Loucy (cell line): ENCODE data around the gene MTMR12.

Experiments
- H2AFZ ChIP-seq: fragments of 200-600 bp; sonication (generic); 2 replicates; pipeline ENCODE4 v1.6.0; 2016; ENCODE audit warnings: antibody characterized with exemption, mild to moderate bottlenecking, low read length, moderate library complexity
- H3F3A ChIP-seq: fragments of 200-600 bp; 2 replicates; pipeline ENCODE4 v1.6.0; 2016; ENCODE audit warnings: antibody characterized with exemption, low read depth, mild to moderate bottlenecking
- H3K27me3 ChIP-seq: fragments of 200-600 bp; sonication (generic); 2 replicates; pipeline ENCODE4 v1.6.1; 2014; ENCODE audit warnings: low read length, mild to moderate bottlenecking; ENCODE audit not compliant: insufficient read depth, poor library complexity, severe bottlenecking
- H3K36me3 ChIP-seq: fragments of 200-600 bp; sonication (generic); 2 replicates; pipeline ENCODE4 v1.6.1; 2016; ENCODE audit warnings: low read length; ENCODE audit not compliant: insufficient read depth
- H3K4me1 ChIP-seq: fragments of 200-600 bp; sonication (generic); 2 replicates; pipeline ENCODE4 v1.5.1; 2014; ENCODE audit warnings: low read length, mild to moderate bottlenecking; ENCODE audit not compliant: insufficient read depth, poor library complexity, severe bottlenecking
- H3K4me2 ChIP-seq: fragments of 200-600 bp; sonication (generic); 2 replicates; pipeline ENCODE4 v1.6.0; 2014; ENCODE audit warnings: antibody characterized with exemption, low read length, low read depth, mild to moderate bottlenecking; ENCODE audit not compliant: poor library complexity, severe bottlenecking
- H3K4me3 ChIP-seq: fragments of 200-600 bp; sonication (generic); 2 replicates; pipeline ENCODE4 v1.5.1; 2014; ENCODE audit warnings: low read length, mild to moderate bottlenecking, mixed read lengths; ENCODE audit not compliant: poor library complexity, severe bottlenecking
- H3K79me2 ChIP-seq: fragments of 200-600 bp; sonication (generic); 2 replicates; pipeline ENCODE4 v1.6.1; 2014; ENCODE audit warnings: low read length; ENCODE audit not compliant: insufficient read depth
- H3K9ac ChIP-seq: fragments of 200-600 bp; sonication (generic); 2 replicates; pipeline ENCODE4 v1.6.0; 2014; ENCODE audit warnings: mild to moderate bottlenecking, low read depth, low read length, moderate library complexity; ENCODE audit not compliant: poor library complexity, severe bottlenecking
- H3K9me2 ChIP-seq: fragments of 200-600 bp; sonication (generic); replicated peaks from 2 replicates; pipeline ENCODE4 v1.6.1; 2016; ENCODE audit warnings: low read depth, low read length, mixed read lengths
- H3K9me3 ChIP-seq: fragments of 200-600 bp; sonication (generic); 2 replicates; pipeline ENCODE4 v1.6.1; 2014; ENCODE audit warnings: mild to moderate bottlenecking, antibody characterized with exemption, low read length, low read depth; ENCODE audit not compliant: insufficient read depth
- H4K20me1 ChIP-seq: fragments of 200-600 bp; sonication (generic); 2 replicates; pipeline ENCODE4 v1.6.0; 2014; ENCODE audit warnings: antibody characterized with exemption, low read length, mild to moderate bottlenecking; ENCODE audit not compliant: insufficient read depth, poor library complexity, severe bottlenecking
- CTCF ChIP-seq: fragments of 200-600 bp; sonication (generic); conservative IDR thresholded peaks from 2 replicates; pipeline ENCODE4 v1.5.1; 2014; ENCODE audit warnings: mild to moderate bottlenecking, antibody characterized with exemption, low read length
- EZH2phosphoT487 ChIP-seq: fragments of 200-600 bp; IDR thresholded peaks from 2 replicates; pipeline ENCODE4 v1.6.1; 2018; ENCODE audit warnings: antibody characterized with exemption, mild to moderate bottlenecking, moderate library complexity, borderline replicate concordance

MTMR12 gene

GRCh38 chr5:32285510-32286138 lies 27.1 kb downstream of the MTMR12 start:
- Histone ChIP-seq H3K79me2 (no peaks in the 10 kb centered on the region), H3K27me3 (no peaks in the 10 kb centered on the region), H3K4me1 (no peaks in the 10 kb centered on the region), H3K9ac (no peak overlapping the region), H3K9me2 (no peaks in the 10 kb centered on the region), H3K9me3 (no peaks in the 10 kb centered on the region), H4K20me1 (no peaks in the 10 kb centered on the region), H3F3A (no peaks in the 10 kb centered on the region), H3K4me3 (no peak overlapping the region), H2AFZ (no peak overlapping the region), H3K4me2 (no peak overlapping the region), H3K36me3 (no peaks in the 10 kb centered on the region)
- TF ChIP-seq CTCF: no peak

- Histone ChIP-seq H3K4me2 (no peak overlapping the region), H4K20me1 (no peaks in the 10 kb centered on the region), H3F3A (no peaks in the 10 kb centered on the region), H3K9me2 (no peaks in the 10 kb centered on the region), H2AFZ (no peak overlapping the region), H3K4me3 (no peak overlapping the region), H3K79me2 (no peaks in the 10 kb centered on the region), H3K36me3 (no peaks in the 10 kb centered on the region), H3K9me3 (no peaks in the 10 kb centered on the region), H3K27me3 (no peaks in the 10 kb centered on the region), H3K4me1 (no peaks in the 10 kb centered on the region), H3K9ac (no peak overlapping the region)
- TF ChIP-seq EZH2phosphoT487: no peak
- no peak for TF ChIP-seq CTCF
Measured at GRCh38 chr5:32283539-32284377, 29.0 kb downstream of the MTMR12 start.

- H3K9ac ChIP-seq: no peak overlapping the region
- no peaks in the 10 kb centered on the region for H4K20me1 ChIP-seq
- no peaks in the 10 kb centered on the region for H3K9me3 ChIP-seq
- H3K9me2 ChIP-seq: no peaks in the 10 kb centered on the region
- no peaks in the 10 kb centered on the region for H3F3A ChIP-seq
- H3K27me3 ChIP-seq: no peaks in the 10 kb centered on the region
- H2AFZ ChIP-seq: no peak overlapping the region
- H3K4me3 ChIP-seq: no peak overlapping the region
- no peak overlapping the region for H3K4me2 ChIP-seq
- no peak for TF ChIP-seq CTCF
- no peak for TF ChIP-seq EZH2phosphoT487
- no peaks in the 10 kb centered on the region for H3K79me2 ChIP-seq
- H3K4me1 ChIP-seq: peaks cover 5% of the 10 kb centered on the region
- no peaks in the 10 kb centered on the region for H3K36me3 ChIP-seq
Measured at GRCh38 chr5:32283061-32283460, 29.7 kb downstream of the MTMR12 start.
